Measurements from ENCODE around the gene CHRDL2. TPM values are rescaled to one million over a fixed set of nuclear protein-coding genes. Genes with fewer than 3 reads are reported as not detected.
"Not testable (repeated sequence)": the region's sequence is repeated elsewhere in the genome, so short reads cannot be mapped to it uniquely, and the experiment has no call there.

Gene CHRDL2
- total and polyA plus RNA-seq, 2 donors (not counting 1 experiment from before 2014, with no cell fraction given), result 0.24 TPM; not detected in 1

DNA sequence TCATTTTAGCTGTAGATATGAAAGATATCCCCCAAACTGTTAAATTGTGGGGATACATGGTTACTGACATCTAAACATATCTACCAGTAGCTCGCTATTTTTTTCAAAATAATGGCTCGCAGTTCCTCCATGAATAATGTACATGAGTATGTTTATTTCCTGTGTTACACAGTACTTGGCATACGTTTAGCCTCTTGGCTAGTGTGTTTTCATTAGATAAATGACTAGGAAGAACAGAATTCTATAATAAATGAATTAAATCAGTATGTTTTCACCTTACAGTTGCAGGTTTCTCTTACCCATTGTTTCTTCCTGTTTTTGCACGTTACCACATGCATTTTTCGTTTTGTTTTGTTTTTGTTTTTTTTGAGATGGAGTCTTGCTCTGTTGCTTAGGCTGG, 39.2 kb upstream of the CHRDL2 start:
- ChIA-PET CTCF (interaction anchor here (1.1 kb wide), 1 partner anchor 31 kb away, joined by 6 read pairs; no protein-coding TSS in a partner anchor), POLR2A (interaction anchor here (0.6 kb wide), 1 partner anchor 16 kb away, joined by 3 read pairs; no protein-coding TSS in a partner anchor)
- Histone ChIP-seq H3K4me3 (ENCODE audit: control extremely low read depth in 1 of 5, extremely low read depth in 1 of 5, insufficient read depth in 1 of 5, low read depth in 2 of 5, low read length in 4 of 5) (no peak overlapping the region), H3K27ac (ENCODE audit: low read length in 2 of 2) (no peak overlapping the region), H3K27me3 (replicated peaks in 1 of 4; ENCODE audit: control extremely low read depth in 1 of 4, control insufficient read depth in 3 of 4, insufficient read depth in 4 of 4, low read length in 3 of 4) (no peaks in the 10 kb centered on the region), H3K4me2 (replicated peaks; ENCODE audit: low read depth, low read length, poor library complexity, severe bottlenecking) (peak overlapping the region; percentile 20), H3K36me3 (replicated peaks in 1 of 2; ENCODE audit: control extremely low read depth in 1 of 2, control insufficient read depth in 1 of 2, extremely low read depth in 1 of 2, insufficient read depth in 2 of 2, low read length in 1 of 2) (peaks cover 0 to 2% of the 10 kb centered on the region in 2 experiments), H3K9me3 (ENCODE audit: control extremely low read depth in 1 of 3, control insufficient read depth in 2 of 3, insufficient read depth in 1 of 3, low read length in 2 of 3) (no peaks in the 10 kb centered on the region), H3K79me2 (ENCODE audit: control insufficient read depth, insufficient read depth, low read length) (peaks cover 88% of the 10 kb centered on the region), H2AFZ (ENCODE audit: insufficient read depth, low read depth, low read length, poor library complexity, severe bottlenecking) (no peak overlapping the region), H4K20me1 (ENCODE audit: control insufficient read depth, insufficient read depth, low read length, poor library complexity, severe bottlenecking) (peaks cover 48% of the 10 kb centered on the region), H3K9ac (ENCODE audit: low read length) (no peak overlapping the region), H3K4me1 (ENCODE audit: control insufficient read depth in 2 of 2, insufficient read depth in 2 of 2, low read length in 2 of 2) (peaks cover 27 to 32% of the 10 kb centered on the region in 2 donors)
- ATAC-seq (ENCODE audit: low read depth), result no peak
- Mint-ChIP-seq H3K4me1 (peaks cover 50% of the 10 kb centered on the region), H3K9me3 (ENCODE audit: insufficient read depth) (no peaks in the 10 kb centered on the region), H3K27ac (no peak overlapping the region), H3K27me3 (no peaks in the 10 kb centered on the region), H3K4me3 (no peak overlapping the region)
- WGBS (ENCODE audit: insufficient coverage), result 60% methylated on average over 1 of the region's 5 CpGs
- TF ChIP-seq EZH2 (IDR thresholded peaks at IDR 0.05; ENCODE audit: borderline replicate concordance, insufficient read depth, low read depth, low read length, poor library complexity, severe bottlenecking), result no peak
- TF ChIP-seq, protein P1, sequence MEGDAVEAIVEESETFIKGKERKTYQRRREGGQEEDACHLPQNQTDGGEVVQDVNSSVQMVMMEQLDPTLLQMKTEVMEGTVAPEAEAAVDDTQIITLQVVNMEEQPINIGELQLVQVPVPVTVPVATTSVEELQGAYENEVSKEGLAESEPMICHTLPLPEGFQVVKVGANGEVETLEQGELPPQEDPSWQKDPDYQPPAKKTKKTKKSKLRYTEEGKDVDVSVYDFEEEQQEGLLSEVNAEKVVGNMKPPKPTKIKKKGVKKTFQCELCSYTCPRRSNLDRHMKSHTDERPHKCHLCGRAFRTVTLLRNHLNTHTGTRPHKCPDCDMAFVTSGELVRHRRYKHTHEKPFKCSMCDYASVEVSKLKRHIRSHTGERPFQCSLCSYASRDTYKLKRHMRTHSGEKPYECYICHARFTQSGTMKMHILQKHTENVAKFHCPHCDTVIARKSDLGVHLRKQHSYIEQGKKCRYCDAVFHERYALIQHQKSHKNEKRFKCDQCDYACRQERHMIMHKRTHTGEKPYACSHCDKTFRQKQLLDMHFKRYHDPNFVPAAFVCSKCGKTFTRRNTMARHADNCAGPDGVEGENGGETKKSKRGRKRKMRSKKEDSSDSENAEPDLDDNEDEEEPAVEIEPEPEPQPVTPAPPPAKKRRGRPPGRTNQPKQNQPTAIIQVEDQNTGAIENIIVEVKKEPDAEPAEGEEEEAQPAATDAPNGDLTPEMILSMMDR (IDR thresholded peaks at IDR 0.05), result no peak
- DNase-seq, result peak; percentile 17
- intact Hi-C loops (cut with micrococcal nuclease), result no loop called here

DNA sequence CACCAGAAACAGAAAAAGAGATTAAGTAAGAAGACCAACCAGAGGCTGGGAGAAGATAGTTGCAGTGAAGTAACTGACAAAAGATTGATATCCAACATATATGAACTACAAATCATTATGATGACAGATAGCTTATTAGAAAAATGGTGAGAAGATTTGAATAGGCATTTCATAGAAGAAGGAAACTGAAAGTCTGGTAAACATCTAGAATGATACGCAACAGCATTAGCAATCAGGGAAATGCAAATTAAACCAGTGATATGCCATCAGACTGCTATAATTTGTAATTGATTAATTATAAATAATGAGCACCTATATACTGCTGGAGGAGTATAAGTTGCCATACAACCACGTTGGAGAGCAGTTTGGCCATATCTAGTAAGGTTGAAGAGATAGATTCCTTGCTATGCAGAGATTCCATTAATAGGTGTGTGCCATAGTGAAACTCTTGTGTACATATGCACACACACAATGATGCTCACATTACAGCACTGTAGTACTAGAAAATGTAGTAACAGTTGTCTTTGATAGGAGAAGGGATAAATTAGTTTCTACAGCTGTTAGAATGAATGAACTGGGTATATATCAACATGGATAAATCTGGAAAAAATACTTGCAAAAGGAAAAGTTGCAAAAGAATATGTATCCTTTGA, 38.0 kb upstream of the CHRDL2 start:
- H3K27me3 Mint-ChIP-seq, result no peaks in the 10 kb centered on the region
- peak; percentile 10 for DNase-seq
- no peak for TF ChIP-seq EZH2 (IDR thresholded peaks at IDR 0.05; ENCODE audit: borderline replicate concordance, insufficient read depth, low read depth, low read length, poor library complexity, severe bottlenecking)
- TF ChIP-seq, protein P1 (IDR thresholded peaks at IDR 0.05), result no peak
- ChIA-PET POLR2A (no interaction called here), CTCF (no interaction called here)
- intact Hi-C loops (cut with micrococcal nuclease), result no loop called here
- peak overlapping the region; percentile 38 for H3K4me3 Mint-ChIP-seq
- H3K4me1 ChIP-seq (ENCODE audit: control insufficient read depth in 2 of 2, insufficient read depth in 2 of 2, low read length in 2 of 2), result peaks cover 27 to 32% of the 10 kb centered on the region in 2 donors
- peak overlapping the region; percentile 46 for H3K4me2 ChIP-seq (replicated peaks; ENCODE audit: low read depth, low read length, poor library complexity, severe bottlenecking)
- H4K20me1 ChIP-seq (ENCODE audit: control insufficient read depth, insufficient read depth, low read length, poor library complexity, severe bottlenecking), result peaks cover 52% of the 10 kb centered on the region
- H3K9me3 Mint-ChIP-seq (ENCODE audit: insufficient read depth), result peaks cover 3% of the 10 kb centered on the region
- no peaks in the 10 kb centered on the region for H3K27me3 ChIP-seq (replicated peaks in 1 of 4; ENCODE audit: control extremely low read depth in 1 of 4, control insufficient read depth in 3 of 4, insufficient read depth in 4 of 4, low read length in 3 of 4)
- WGBS (ENCODE audit: insufficient coverage), result no CpG with 5 or more reads among the region's 2 CpGs
- no peak overlapping the region for H3K4me3 ChIP-seq (ENCODE audit: control extremely low read depth in 1 of 5, extremely low read depth in 1 of 5, insufficient read depth in 1 of 5, low read depth in 2 of 5, low read length in 4 of 5)
- H3K27ac ChIP-seq (ENCODE audit: low read length in 2 of 2), result no peak overlapping the region
- H3K27ac Mint-ChIP-seq, result peak overlapping the region; percentile 41
- no peaks in the 10 kb centered on the region for H3K36me3 ChIP-seq (replicated peaks in 1 of 2; ENCODE audit: control extremely low read depth in 1 of 2, control insufficient read depth in 1 of 2, extremely low read depth in 1 of 2, insufficient read depth in 2 of 2, low read length in 1 of 2)
- H2AFZ ChIP-seq (ENCODE audit: insufficient read depth, low read depth, low read length, poor library complexity, severe bottlenecking), result no peak overlapping the region
- peaks cover 41% of the 10 kb centered on the region for H3K4me1 Mint-ChIP-seq
- H3K9me3 ChIP-seq (ENCODE audit: control extremely low read depth in 1 of 3, control insufficient read depth in 2 of 3, insufficient read depth in 1 of 3, low read length in 2 of 3), result no peaks in the 10 kb centered on the region
- peaks cover 90% of the 10 kb centered on the region for H3K79me2 ChIP-seq (ENCODE audit: control insufficient read depth, insufficient read depth, low read length)
- no peak overlapping the region for H3K9ac ChIP-seq (ENCODE audit: low read length)
- no peak for ATAC-seq (ENCODE audit: low read depth)

DNA sequence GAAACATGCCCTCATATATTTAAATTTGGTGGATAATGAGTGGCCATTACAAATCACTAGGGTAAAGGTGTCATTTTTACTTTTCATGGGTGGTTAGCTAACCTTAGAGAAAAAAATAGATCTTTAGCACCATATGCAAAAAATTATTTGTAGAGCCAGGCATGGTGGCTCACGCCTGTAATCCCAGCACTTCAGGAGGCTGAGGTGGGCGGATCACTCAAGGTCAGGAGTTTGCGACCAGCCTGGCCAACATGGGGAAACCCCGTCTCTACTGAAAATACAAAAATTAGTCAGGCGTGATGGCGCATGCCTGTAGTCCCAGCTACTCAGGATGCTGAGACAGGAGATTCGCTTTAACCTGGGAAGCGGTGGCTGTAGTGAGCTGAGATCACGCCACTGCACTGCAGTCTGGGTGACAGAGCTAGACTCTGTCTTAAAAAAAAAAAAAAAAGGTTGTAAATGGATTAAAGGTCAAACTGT, 37.0 kb upstream of the CHRDL2 start:
- H3K36me3 ChIP-seq (replicated peaks in 1 of 2; ENCODE audit: control extremely low read depth in 1 of 2, control insufficient read depth in 1 of 2, extremely low read depth in 1 of 2, insufficient read depth in 2 of 2, low read length in 1 of 2); H3K27me3 Mint-ChIP-seq; intact Hi-C loops (cut with micrococcal nuclease); H3K27me3 ChIP-seq (replicated peaks in 1 of 4; ENCODE audit: control extremely low read depth in 1 of 4, control insufficient read depth in 3 of 4, insufficient read depth in 4 of 4, low read length in 3 of 4); H3K9me3 ChIP-seq (ENCODE audit: control extremely low read depth in 1 of 3, control insufficient read depth in 2 of 3, insufficient read depth in 1 of 3, low read length in 2 of 3); H2AFZ ChIP-seq (ENCODE audit: insufficient read depth, low read depth, low read length, poor library complexity, severe bottlenecking); POLR2A ChIA-PET; H3K27ac ChIP-seq (ENCODE audit: low read length in 2 of 2); H3K9ac ChIP-seq (ENCODE audit: low read length); H3K4me3 ChIP-seq (ENCODE audit: control extremely low read depth in 1 of 5, extremely low read depth in 1 of 5, insufficient read depth in 1 of 5, low read depth in 2 of 5, low read length in 4 of 5); H3K9me3 Mint-ChIP-seq (ENCODE audit: insufficient read depth): not testable (repeated sequence)
- DNase-seq (peak; percentile 50), ATAC-seq (ENCODE audit: low read depth) (peak; percentile 56)
- peaks cover 91% of the 10 kb centered on the region for H3K79me2 ChIP-seq (ENCODE audit: control insufficient read depth, insufficient read depth, low read length)
- CTCF ChIA-PET, result interaction anchor here (0.7 to 1.2 kb wide), 2 partner anchors 14 to 29 kb away, joined by 3 to 6 read pairs; no protein-coding TSS in a partner anchor
- H4K20me1 ChIP-seq (ENCODE audit: control insufficient read depth, insufficient read depth, low read length, poor library complexity, severe bottlenecking), result peaks cover 57% of the 10 kb centered on the region
- H3K4me2 ChIP-seq (replicated peaks; ENCODE audit: low read depth, low read length, poor library complexity, severe bottlenecking), result peak overlapping the region; percentile 46
- H3K4me3 Mint-ChIP-seq, result peak overlapping the region; percentile 57
- H3K27ac Mint-ChIP-seq, result peak overlapping the region; percentile 37
- H3K4me1 ChIP-seq (ENCODE audit: control insufficient read depth in 2 of 2, insufficient read depth in 2 of 2, low read length in 2 of 2), result peaks cover 27 to 32% of the 10 kb centered on the region in 2 donors
- WGBS (ENCODE audit: insufficient coverage), result 53% methylated on average over 9 of the region's 9 CpGs
- peaks cover 44% of the 10 kb centered on the region for H3K4me1 Mint-ChIP-seq
